ENCODE results near the gene TTLL6. TPM values are rescaled to one million over a fixed set of nuclear protein-coding genes. Genes with fewer than 3 reads are reported as not detected.

TTLL6 gene
- total RNA-seq, 1 donor from 2014 or later = 17.4 TPM

- H3K4me3 Mint-ChIP-seq = no peak overlapping the region
These were observed 82.5 kb downstream of the TTLL6 start for GRCh38 chr17:48734333-48735061.

GRCh38 chr17:48733632-48734328 is 83.2 kb downstream of the TTLL6 start:
- H3K27ac Mint-ChIP-seq = no peak overlapping the region
- Histone ChIP-seq H3K9me3 (ENCODE audit: low read depth) (no peaks in the 10 kb centered on the region), H3K27ac (no peak overlapping the region), H4K20me1 (ENCODE audit: low read depth) (peaks cover 74% of the 10 kb centered on the region), H3K4me2 (no peak overlapping the region), H3K27me3 (peaks cover 100% of the 10 kb centered on the region), H3K36me3 (no peaks in the 10 kb centered on the region), H2AFZ (replicated peaks) (no peak overlapping the region), H3K4me1 (no peaks in the 10 kb centered on the region), H3K4me3 (no peak overlapping the region), H3K79me2 (ENCODE audit: low read depth) (no peaks in the 10 kb centered on the region), H3K9ac (no peak overlapping the region), H3F3A (ENCODE audit: low read depth) (no peaks in the 10 kb centered on the region)
- peak overlapping the region; percentile 10 for H3K4me3 Mint-ChIP-seq
- H3K9me3 Mint-ChIP-seq = peaks cover 12% of the 10 kb centered on the region
- TF ChIP-seq EZH2 (IDR thresholded peaks at IDR 0.05) (peak; percentile 90), CTCF (IDR thresholded peaks at IDR 0.05) (no peak), EZH2phosphoT487 (IDR thresholded peaks at IDR 0.05) (peak; percentile 82)
- H3K36me3 Mint-ChIP-seq = peaks cover 3% of the 10 kb centered on the region
- H3K27me3 Mint-ChIP-seq (ENCODE audit: insufficient read depth, low read depth) = peaks cover 97% of the 10 kb centered on the region
- DNase-seq (ENCODE audit: low spot score) = peak; percentile 50
- H3K4me1 Mint-ChIP-seq = peaks cover 2% of the 10 kb centered on the region

More at GRCh38 chr17:48734333-48735061, 82.5 kb downstream of the TTLL6 start:
- Histone ChIP-seq H3K79me2 (ENCODE audit: low read depth) (no peaks in the 10 kb centered on the region), H3K4me2 (no peak overlapping the region), H3K27ac (no peak overlapping the region), H3K9me3 (ENCODE audit: low read depth) (no peaks in the 10 kb centered on the region), H3F3A (ENCODE audit: low read depth) (no peaks in the 10 kb centered on the region), H3K36me3 (no peaks in the 10 kb centered on the region), H3K4me1 (no peaks in the 10 kb centered on the region), H3K4me3 (no peak overlapping the region), H2AFZ (replicated peaks) (no peak overlapping the region), H3K27me3 (peaks cover 100% of the 10 kb centered on the region), H4K20me1 (ENCODE audit: low read depth) (peaks cover 75% of the 10 kb centered on the region), H3K9ac (no peak overlapping the region)
- Mint-ChIP-seq H3K9me3 (peaks cover 10% of the 10 kb centered on the region), H3K27ac (no peak overlapping the region), H3K36me3 (peaks cover 3% of the 10 kb centered on the region), H3K27me3 (ENCODE audit: insufficient read depth, low read depth) (peaks cover 98% of the 10 kb centered on the region), H3K4me1 (peaks cover 2% of the 10 kb centered on the region)
- DNase-seq (ENCODE audit: low spot score) = no peak
- TF ChIP-seq EZH2 (IDR thresholded peaks at IDR 0.05) (peak; percentile 55), EZH2phosphoT487 (IDR thresholded peaks at IDR 0.05) (no peak)

GRCh38 chr17:48732688-48733629 is 84.1 kb downstream of the TTLL6 start:
- no peaks in the 10 kb centered on the region for H3K79me2 ChIP-seq (ENCODE audit: low read depth)
- no peak overlapping the region for H3K27ac ChIP-seq
- H3K4me2 ChIP-seq = no peak overlapping the region
- DNase-seq (ENCODE audit: low spot score) = peak; percentile 50
- peak; percentile 86 for TF ChIP-seq EZH2phosphoT487 (IDR thresholded peaks at IDR 0.05)
- peak; percentile 87 for TF ChIP-seq EZH2 (IDR thresholded peaks at IDR 0.05)
- TF ChIP-seq CTCF (IDR thresholded peaks at IDR 0.05) = no peak
- H3K36me3 Mint-ChIP-seq = peaks cover 3% of the 10 kb centered on the region
- no peaks in the 10 kb centered on the region for H3K4me1 ChIP-seq
- no peaks in the 10 kb centered on the region for H3K9me3 ChIP-seq (ENCODE audit: low read depth)
- H3K4me3 Mint-ChIP-seq = peak overlapping the region; percentile 10
- no peak overlapping the region for H3K27ac Mint-ChIP-seq
- H3K27me3 Mint-ChIP-seq (ENCODE audit: insufficient read depth, low read depth) = peaks cover 96% of the 10 kb centered on the region
- H3K4me3 ChIP-seq = no peak overlapping the region
- H2AFZ ChIP-seq (replicated peaks) = no peak overlapping the region
- H3F3A ChIP-seq (ENCODE audit: low read depth) = no peaks in the 10 kb centered on the region
- H3K36me3 ChIP-seq = no peaks in the 10 kb centered on the region
- H3K4me1 Mint-ChIP-seq = peaks cover 2% of the 10 kb centered on the region
- H3K27me3 ChIP-seq = peaks cover 100% of the 10 kb centered on the region
- H3K9ac ChIP-seq = no peak overlapping the region
- peaks cover 66% of the 10 kb centered on the region for H4K20me1 ChIP-seq (ENCODE audit: low read depth)
- H3K9me3 Mint-ChIP-seq = peaks cover 10% of the 10 kb centered on the region
